Loucy (cell line): ENCODE data around the gene POU5F2.

ENCODE experiments used
- H2AFZ ChIP-seq: fragments of 200-600 bp; sonication (generic); 2 replicates; pipeline ENCODE4 v1.6.0; 2016; ENCODE audit warnings: antibody characterized with exemption, mild to moderate bottlenecking, low read length, moderate library complexity
- H3F3A ChIP-seq: fragments of 200-600 bp; 2 replicates; pipeline ENCODE4 v1.6.0; 2016; ENCODE audit warnings: antibody characterized with exemption, low read depth, mild to moderate bottlenecking
- H3K27me3 ChIP-seq: fragments of 200-600 bp; sonication (generic); 2 replicates; pipeline ENCODE4 v1.6.1; 2014; ENCODE audit warnings: low read length, mild to moderate bottlenecking; ENCODE audit not compliant: insufficient read depth, poor library complexity, severe bottlenecking
- H3K36me3 ChIP-seq: fragments of 200-600 bp; sonication (generic); 2 replicates; pipeline ENCODE4 v1.6.1; 2016; ENCODE audit warnings: low read length; ENCODE audit not compliant: insufficient read depth
- H3K4me1 ChIP-seq: fragments of 200-600 bp; sonication (generic); 2 replicates; pipeline ENCODE4 v1.5.1; 2014; ENCODE audit warnings: low read length, mild to moderate bottlenecking; ENCODE audit not compliant: insufficient read depth, poor library complexity, severe bottlenecking
- H3K4me2 ChIP-seq: fragments of 200-600 bp; sonication (generic); 2 replicates; pipeline ENCODE4 v1.6.0; 2014; ENCODE audit warnings: antibody characterized with exemption, low read length, low read depth, mild to moderate bottlenecking; ENCODE audit not compliant: poor library complexity, severe bottlenecking
- H3K4me3 ChIP-seq: fragments of 200-600 bp; sonication (generic); 2 replicates; pipeline ENCODE4 v1.5.1; 2014; ENCODE audit warnings: low read length, mild to moderate bottlenecking, mixed read lengths; ENCODE audit not compliant: poor library complexity, severe bottlenecking
- H3K79me2 ChIP-seq: fragments of 200-600 bp; sonication (generic); 2 replicates; pipeline ENCODE4 v1.6.1; 2014; ENCODE audit warnings: low read length; ENCODE audit not compliant: insufficient read depth
- H3K9ac ChIP-seq: fragments of 200-600 bp; sonication (generic); 2 replicates; pipeline ENCODE4 v1.6.0; 2014; ENCODE audit warnings: mild to moderate bottlenecking, low read depth, low read length, moderate library complexity; ENCODE audit not compliant: poor library complexity, severe bottlenecking
- H3K9me2 ChIP-seq: fragments of 200-600 bp; sonication (generic); replicated peaks from 2 replicates; pipeline ENCODE4 v1.6.1; 2016; ENCODE audit warnings: low read depth, low read length, mixed read lengths
- H3K9me3 ChIP-seq: fragments of 200-600 bp; sonication (generic); 2 replicates; pipeline ENCODE4 v1.6.1; 2014; ENCODE audit warnings: mild to moderate bottlenecking, antibody characterized with exemption, low read length, low read depth; ENCODE audit not compliant: insufficient read depth
- H4K20me1 ChIP-seq: fragments of 200-600 bp; sonication (generic); 2 replicates; pipeline ENCODE4 v1.6.0; 2014; ENCODE audit warnings: antibody characterized with exemption, low read length, mild to moderate bottlenecking; ENCODE audit not compliant: insufficient read depth, poor library complexity, severe bottlenecking
- CTCF ChIP-seq: fragments of 200-600 bp; sonication (generic); conservative IDR thresholded peaks from 2 replicates; pipeline ENCODE4 v1.5.1; 2014; ENCODE audit warnings: mild to moderate bottlenecking, antibody characterized with exemption, low read length
- EZH2phosphoT487 ChIP-seq: fragments of 200-600 bp; IDR thresholded peaks from 2 replicates; pipeline ENCODE4 v1.6.1; 2018; ENCODE audit warnings: antibody characterized with exemption, mild to moderate bottlenecking, moderate library complexity, borderline replicate concordance

POU5F2 gene

GRCh38 chr5:93704996-93705395 is 36.4 kb downstream of the POU5F2 start:
- Histone ChIP-seq H3K27me3 (no peaks in the 10 kb centered on the region), H3K9ac (no peak overlapping the region), H3K9me2 (no peaks in the 10 kb centered on the region), H2AFZ (no peak overlapping the region), H3K4me2 (no peak overlapping the region), H3K4me1 (no peaks in the 10 kb centered on the region), H4K20me1 (no peaks in the 10 kb centered on the region), H3K79me2 (no peaks in the 10 kb centered on the region), H3K9me3 (no peaks in the 10 kb centered on the region), H3K36me3 (no peaks in the 10 kb centered on the region), H3F3A (no peaks in the 10 kb centered on the region), H3K4me3 (no peak overlapping the region)
- TF ChIP-seq CTCF (no peak), EZH2phosphoT487 (no peak)

- no peak overlapping the region for H3K4me2 ChIP-seq
- H3K79me2 ChIP-seq: no peaks in the 10 kb centered on the region
- TF ChIP-seq EZH2phosphoT487 (no peak), CTCF (no peak)
- H3K9ac ChIP-seq: no peak overlapping the region
- no peaks in the 10 kb centered on the region for H3K9me2 ChIP-seq
- H2AFZ ChIP-seq: no peak overlapping the region
- no peaks in the 10 kb centered on the region for H3K9me3 ChIP-seq
- no peaks in the 10 kb centered on the region for H4K20me1 ChIP-seq
- no peaks in the 10 kb centered on the region for H3K36me3 ChIP-seq
- H3K4me1 ChIP-seq: no peaks in the 10 kb centered on the region
- H3K27me3 ChIP-seq: no peaks in the 10 kb centered on the region
- H3F3A ChIP-seq: no peaks in the 10 kb centered on the region
- no peak overlapping the region for H3K4me3 ChIP-seq
Observed at GRCh38 chr5:93691997-93692396, 49.4 kb downstream of the POU5F2 start.
